DMS153 treated with DMSO at 0.1 percent for 48 hours (cell line): ENCODE data around the gene FAM98A.

Source experiments
- DNase-seq: peaks from one replicate; lab custom pipeline; 2025; ENCODE audit not compliant: unreplicated experiment; lab: John Stamatoyannopoulos, UW

Gene FAM98A

GRCh38 chr2:33598561-33599174 lies 431 bp downstream of the FAM98A start:
- DNase-seq: no peak

- DNase-seq: no peak
Observed at GRCh38 chr2:33597026-33597425, 2.1 kb downstream of the FAM98A start.

- no peak for DNase-seq
Observed at GRCh38 chr2:33595385-33595784, 3.7 kb downstream of the FAM98A start.

- no peak for DNase-seq
Observed at GRCh38 chr2:33589444-33589843, 9.7 kb downstream of the FAM98A start.

GRCh38 chr2:33588232-33588631 lies 10.9 kb downstream of the FAM98A start:
- DNase-seq: no peak

- no peak for DNase-seq
Observed at GRCh38 chr2:33586766-33587165, 12.3 kb downstream of the FAM98A start.

- DNase-seq: no peak
Observed at GRCh38 chr2:33583194-33583938, 15.7 kb downstream of the FAM98A start.

GRCh38 chr2:33581872-33582271 lies 17.2 kb downstream of the FAM98A start:
- DNase-seq: no peak

GRCh38 chr2:33579227-33579626 lies 19.9 kb downstream of the FAM98A start:
- DNase-seq: no peak

- no peak for DNase-seq
Observed at GRCh38 chr2:33577668-33578067, 21.4 kb downstream of the FAM98A start.

- no peak for DNase-seq
Observed at GRCh38 chr2:33577084-33577483, 22.0 kb downstream of the FAM98A start.

- DNase-seq: no peak
Observed at GRCh38 chr2:33573657-33574056, 25.4 kb downstream of the FAM98A start.

- DNase-seq: no peak
Observed at GRCh38 chr2:33570681-33571080, 28.4 kb downstream of the FAM98A start.

- DNase-seq: no peak
Observed at GRCh38 chr2:33561872-33562271, 37.2 kb downstream of the FAM98A start.

GRCh38 chr2:33560017-33560416 lies 39.1 kb downstream of the FAM98A start:
- no peak for DNase-seq

GRCh38 chr2:33559328-33559727 lies 39.8 kb downstream of the FAM98A start:
- no peak for DNase-seq

- DNase-seq: no peak
Observed at GRCh38 chr2:33555681-33556080, 43.4 kb downstream of the FAM98A start.

GRCh38 chr2:33552758-33553461 lies 46.2 kb downstream of the FAM98A start:
- DNase-seq: no peak

- DNase-seq: no peak
Observed at GRCh38 chr2:33550206-33550605, 48.9 kb downstream of the FAM98A start.

GRCh38 chr2:33541243-33541642 lies 57.9 kb downstream of the FAM98A start:
- DNase-seq: no peak

- no peak for DNase-seq
Observed at GRCh38 chr2:33535421-33535820, 63.7 kb downstream of the FAM98A start.
